HepG2 (cell line): ENCODE data around the gene GLS2. TPM values are rescaled to one million over a fixed set of nuclear protein-coding genes. Genes with fewer than 3 reads are reported as not detected.
A peak's percentile ranks its signal among the peaks of the same experiment; 100 is the strongest.

Source experiments
- CEBPZ ChIP-seq: IDR thresholded peaks from 2 replicates; pipeline ENCODE4 v1.6.1; 2012; ENCODE audit warnings: low read length, improper control_type of control experiment
- FOXA1 ChIP-seq, 2 experiments: fragments of 450-650 bp in 1 of 2; sonication (generic) in 1 of 2; formaldehyde crosslinking in 1 of 2; IDR thresholded peaks; 2 replicates each; pipeline versions ENCODE4 v1.4.0 to v1.6.1; 2016 to 2020; ENCODE audit warnings: missing genetic modification reagents in 1 of 2
- GLMP ChIP-seq: sonication (generic); formaldehyde crosslinking; IDR thresholded peaks from 2 replicates; pipeline ENCODE4 v1.9.0; 2021; ENCODE audit warnings: missing genetic modification reagents, mild to moderate bottlenecking, borderline replicate concordance
- HOXA5 ChIP-seq: sonication (generic); formaldehyde crosslinking; IDR thresholded peaks from 2 replicates; pipeline ENCODE4 v1.4.0; 2020; ENCODE audit warnings: missing genetic modification reagents
- LRRFIP1 ChIP-seq: sonication (generic); formaldehyde crosslinking; conservative IDR thresholded peaks from 2 replicates; pipeline ENCODE4 v1.4.0; 2020; ENCODE audit warnings: missing genetic modification reagents
- MAFF ChIP-seq: IDR thresholded peaks from 2 replicates; pipeline ENCODE4 v1.6.1; 2011; ENCODE audit warnings: low read depth, low read length, improper control_type of control experiment
- NCOR1 ChIP-seq: fragments of 200-600 bp; sonication (generic); IDR thresholded peaks from 2 replicates; pipeline ENCODE4 v1.7.0; 2017; ENCODE audit warnings: antibody characterized with exemption, low read length, borderline replicate concordance
- NR2F2 ChIP-seq: IDR thresholded peaks from 2 replicates; pipeline ENCODE4 v1.6.1; 2012; ENCODE audit warnings: low read depth, inconsistent platforms, borderline replicate concordance
- PRMT3 ChIP-seq: sonication (generic); formaldehyde crosslinking; IDR thresholded peaks from 2 replicates; pipeline ENCODE4 v1.8.1; 2022; ENCODE audit warnings: low read depth, mild to moderate bottlenecking, moderate library complexity, missing genetic modification reagents, borderline replicate concordance
- SKI ChIP-seq: fragments of 450-650 bp; IDR thresholded peaks from one replicate; pipeline ENCODE4 v1.6.1; 2018; ENCODE audit warnings: mild to moderate bottlenecking; ENCODE audit not compliant: partially characterized antibody
- ZNF10 ChIP-seq: sonication (generic); formaldehyde crosslinking; IDR thresholded peaks from 2 replicates; pipeline ENCODE4 v1.4.0; 2020; ENCODE audit warnings: mild to moderate bottlenecking, low read depth, missing genetic modification reagents, borderline replicate concordance
- ZNF280D ChIP-seq: sonication (generic); formaldehyde crosslinking; IDR thresholded peaks from 2 replicates; pipeline ENCODE4 v1.5.1; 2020; ENCODE audit warnings: mild to moderate bottlenecking, missing genetic modification reagents
- ZNF574 ChIP-seq: sonication (generic); formaldehyde crosslinking; IDR thresholded peaks from 2 replicates; pipeline ENCODE4 v1.4.0; 2020; ENCODE audit warnings: missing genetic modification reagents
- ZNF589 ChIP-seq: sonication (generic); formaldehyde crosslinking; conservative IDR thresholded peaks from 2 replicates; pipeline ENCODE4 v1.8.0; 2022; ENCODE audit warnings: mild to moderate bottlenecking, moderate library complexity, missing genetic modification reagents
- ZNF678 ChIP-seq: sonication (generic); formaldehyde crosslinking; IDR thresholded peaks from 2 replicates; pipeline ENCODE4 v1.4.0; 2020; ENCODE audit warnings: mild to moderate bottlenecking, missing genetic modification reagents
- ZNF792 ChIP-seq: IDR thresholded peaks from 2 replicates; pipeline ENCODE4 v1.6.1; 2016
- ZZZ3 ChIP-seq: sonication (generic); formaldehyde crosslinking; IDR thresholded peaks from 2 replicates; pipeline ENCODE4 v1.4.0; 2020; ENCODE audit warnings: missing genetic modification reagents, mild to moderate bottlenecking, borderline replicate concordance
- polyA plus RNA-seq, 8 experiments: library from polyadenylated mRNA; depleted of rRNA in 3 of 8; stranded (reverse) in 7 of 8; unstranded in 1 of 8; fragments of >200 nt; fragmentation: Illumina TruSeq in 4 of 8; extraction: Trizol in 4 of 8; gene quantifications; 2 replicates each; pipeline versions ENCODE4 v1.2.1 to v1.2.3, GENCODE V29; 2011 to 2016; ENCODE audit warnings: low read depth in 4 of 8, missing spikeins in 1 of 8, mixed read lengths in 1 of 8; ENCODE audit not compliant: insufficient read depth in 1 of 8
- total RNA-seq, 5 experiments: library from RNA; depleted of rRNA; stranded (reverse); fragments of >200 nt; fragmentation: Illumina TruSeq; extraction: Trizol; gene quantifications; 2 replicates each; pipeline ENCODE4 v1.2.3, GENCODE V29; 2016; ENCODE audit warnings: low read depth in 1 of 5

GLS2 gene
- total and polyA plus RNA-seq, 2 of the 13 experiments (the other 11 are each of a cell fraction or from before 2014, with no cell fraction given): 8.6 to 12.2 TPM

- TF ChIP-seq ZNF574 (CRISPR knock-in tag) (no peak; the same call in 1 of the 2 replicates), ZNF678 (CRISPR knock-in tag) (no peak), NR2F2 (no peak), SKI (peak; percentile 71), NCOR1 (no peak), ZNF792 (no peak), GLMP (CRISPR knock-in tag) (no peak), CEBPZ (no peak), ZNF280D (CRISPR knock-in tag) (no peak), FOXA1 (IDR thresholded peaks at IDR 0.05) (no peak), FOXA1 (CRISPR knock-in tag; IDR thresholded peaks at IDR 0.05) (peak; percentile 35; the same call in 1 of the 2 replicates), ZZZ3 (CRISPR knock-in tag) (no peak), PRMT3 (CRISPR knock-in tag) (no peak), ZNF589 (CRISPR knock-in tag) (no peak), ZNF10 (CRISPR knock-in tag) (no peak), LRRFIP1 (CRISPR knock-in tag) (no peak), HOXA5 (CRISPR knock-in tag) (no peak), MAFF (no peak)
Measured at GRCh38 chr12:56476972-56477432, 11.0 kb downstream of the GLS2 start (continued).
